GM21423 (cell line): Measurements from ENCODE around the gene KDM7A.
"Not testable (repeated sequence)": the region's sequence is repeated elsewhere in the genome, so short reads cannot be mapped to it uniquely, and the experiment has no call there.

ENCODE experiments used
- ATAC-seq: cut with Tn5 transposase; IDR thresholded peaks from one replicate; pipeline ENCODE4 v1.9.1; 2021; ENCODE audit warnings: mild to moderate bottlenecking, moderate library complexity; ENCODE audit not compliant: unreplicated experiment

Gene KDM7A

GRCh38 chr7:140160308-140160707 lies 16.5 kb downstream of the KDM7A start:
- ATAC-seq: no peak

DNA sequence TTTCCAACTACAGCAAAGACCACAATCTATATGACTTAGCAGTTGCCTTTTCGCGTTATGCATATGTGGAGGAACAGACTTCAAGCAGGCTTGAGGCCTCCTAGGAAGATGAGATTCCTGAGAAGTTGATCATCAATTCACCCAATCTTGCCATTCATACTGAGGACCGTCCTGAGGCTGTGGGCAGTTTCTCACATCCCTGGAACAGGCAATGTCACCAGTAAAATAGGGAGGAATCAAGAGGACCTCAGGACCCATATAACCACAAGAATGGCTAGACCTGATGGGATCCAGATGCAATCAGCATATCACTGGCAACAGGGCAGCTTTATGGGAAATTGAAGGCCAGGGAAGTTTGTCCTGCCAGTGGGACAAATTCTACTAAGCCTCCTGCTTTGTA lies 17.3 kb downstream of the KDM7A start:
- no peak for ATAC-seq

DNA sequence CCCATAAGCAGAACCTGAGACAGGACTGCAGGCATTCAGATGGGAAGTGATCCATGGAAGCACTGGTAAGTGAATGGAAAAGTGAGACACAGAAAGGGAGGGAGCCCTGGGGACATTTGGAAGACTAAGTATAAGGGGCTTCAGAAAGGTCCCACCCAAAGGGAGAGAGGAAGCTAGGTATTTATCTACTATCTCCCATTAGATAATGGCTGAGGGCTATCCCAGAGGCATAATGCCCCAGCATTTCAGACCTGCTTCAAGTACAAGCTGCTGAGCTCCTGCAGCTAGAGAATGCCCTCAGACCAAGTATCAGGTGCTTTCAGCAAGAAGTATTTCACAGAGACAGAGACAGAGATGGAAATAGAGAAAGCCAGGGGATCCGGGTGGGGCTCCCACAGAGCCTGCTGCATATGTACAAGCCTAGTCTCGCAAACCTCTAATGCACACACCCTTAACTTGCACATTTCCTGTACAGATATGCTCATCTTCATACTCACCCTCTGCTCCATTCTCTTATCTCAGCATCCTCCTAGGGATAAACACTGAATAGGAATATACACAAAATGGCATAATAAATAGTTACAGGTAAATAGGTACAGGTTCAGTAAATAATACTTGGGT lies 20.2 kb downstream of the KDM7A start:
- no peak for ATAC-seq

- ATAC-seq: no peak
Observed at GRCh38 chr7:140155428-140155827, 21.4 kb downstream of the KDM7A start.

GRCh38 chr7:140153666-140154161 lies 23.1 kb downstream of the KDM7A start:
- no peak for ATAC-seq

- no peak for ATAC-seq
Observed at GRCh38 chr7:140146574-140146973, 30.2 kb downstream of the KDM7A start.

- no peak for ATAC-seq
Observed at GRCh38 chr7:140145709-140146108, 31.1 kb downstream of the KDM7A start.

GRCh38 chr7:140144821-140145220 lies 32.0 kb downstream of the KDM7A start:
- no peak for ATAC-seq

DNA sequence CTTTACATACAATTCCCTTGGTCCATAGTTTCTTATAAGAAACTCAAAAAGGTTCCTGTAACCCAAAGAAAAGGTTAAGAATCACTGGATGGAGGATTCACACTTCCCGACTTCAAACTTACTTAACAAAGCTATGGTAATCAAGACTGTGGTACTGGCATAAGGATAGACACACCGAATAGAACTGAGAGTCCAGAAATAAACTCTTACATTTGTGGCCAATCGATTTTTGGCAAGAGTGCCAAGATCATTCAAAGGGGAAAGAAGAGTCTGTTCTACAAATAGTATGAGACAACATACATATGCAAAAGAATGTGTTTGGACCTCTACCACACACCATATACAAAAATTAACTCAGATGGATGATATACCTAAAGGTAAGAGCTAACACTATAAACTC lies 32.8 kb downstream of the KDM7A start:
- no peak for ATAC-seq

GRCh38 chr7:140142031-140142430 lies 34.8 kb downstream of the KDM7A start:
- ATAC-seq: no peak

DNA sequence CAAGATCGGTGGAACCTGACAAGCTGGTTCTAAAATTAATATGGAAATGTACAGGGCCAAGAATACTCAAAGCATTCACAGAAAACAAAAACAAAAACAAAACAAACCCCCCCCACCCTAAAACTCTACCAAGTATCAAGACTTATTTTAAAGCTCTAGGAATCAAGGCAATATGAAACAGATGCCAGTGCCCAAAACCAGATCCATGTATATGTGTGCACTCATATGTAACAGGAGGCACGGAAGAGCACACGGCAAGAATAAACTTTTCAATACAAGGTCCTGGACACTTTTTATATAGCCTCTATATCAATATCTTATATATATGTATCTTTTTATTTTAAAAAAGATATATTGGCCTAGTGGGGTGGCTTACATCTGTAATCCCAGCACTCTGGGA lies 35.5 kb downstream of the KDM7A start:
- no peak for ATAC-seq

DNA sequence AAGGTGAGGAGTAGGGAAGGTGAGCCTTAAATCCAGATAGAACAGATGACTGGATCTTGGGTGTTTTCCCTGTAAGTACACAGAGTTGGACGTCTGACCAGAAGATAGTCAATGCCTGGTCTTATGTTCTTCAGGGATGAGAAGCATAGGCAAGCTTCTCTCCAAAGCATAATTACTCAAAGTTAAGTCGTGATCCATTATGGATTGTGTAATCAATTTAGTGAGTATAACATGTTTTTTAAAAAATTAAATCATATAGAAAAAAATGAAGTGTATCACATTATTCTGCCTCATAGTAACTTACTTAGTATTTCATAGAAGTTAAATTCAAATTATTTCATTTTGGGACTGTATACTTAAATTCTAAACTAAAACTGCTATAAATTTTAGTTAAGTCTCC lies 39.7 kb downstream of the KDM7A start:
- ATAC-seq: no peak

- no peak for ATAC-seq
Observed at GRCh38 chr7:140136073-140136472, 40.7 kb downstream of the KDM7A start.

GRCh38 chr7:140134039-140134438 lies 42.7 kb downstream of the KDM7A start:
- ATAC-seq: no peak

DNA sequence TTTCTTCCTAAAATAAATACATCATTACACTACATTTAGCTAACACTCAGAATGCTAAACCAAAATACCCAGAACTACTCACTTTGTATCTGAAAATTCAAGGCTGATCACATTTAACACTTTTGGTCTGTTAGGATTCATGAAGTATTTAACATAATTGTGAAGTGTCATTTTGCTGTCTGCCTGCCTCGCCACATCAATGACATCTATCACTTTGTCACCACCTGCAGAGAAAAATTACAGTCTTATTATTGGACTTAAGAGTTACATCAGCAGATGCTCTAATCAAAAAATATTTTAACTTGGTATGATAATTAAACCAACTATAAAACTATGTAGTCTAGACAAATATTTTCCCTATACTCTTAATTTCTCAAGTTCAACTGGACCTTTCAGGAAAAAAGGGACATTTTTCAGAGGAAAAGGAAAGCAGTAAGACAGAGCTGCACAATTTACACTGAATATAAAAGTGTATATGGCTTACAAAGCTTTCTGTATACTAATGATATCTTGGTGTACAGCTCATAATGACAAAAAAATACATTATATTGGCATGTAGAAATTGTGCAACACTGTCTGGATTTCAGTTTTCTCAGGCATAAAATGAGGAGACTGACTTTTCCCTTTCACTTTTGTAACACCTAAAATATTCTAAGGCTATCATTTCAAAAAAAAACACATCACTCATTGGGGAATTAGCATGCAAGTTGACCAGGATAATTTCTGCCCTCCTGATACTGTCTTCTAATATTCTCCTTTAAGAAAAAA lies 49.2 kb downstream of the KDM7A start:
- no peak for ATAC-seq

DNA sequence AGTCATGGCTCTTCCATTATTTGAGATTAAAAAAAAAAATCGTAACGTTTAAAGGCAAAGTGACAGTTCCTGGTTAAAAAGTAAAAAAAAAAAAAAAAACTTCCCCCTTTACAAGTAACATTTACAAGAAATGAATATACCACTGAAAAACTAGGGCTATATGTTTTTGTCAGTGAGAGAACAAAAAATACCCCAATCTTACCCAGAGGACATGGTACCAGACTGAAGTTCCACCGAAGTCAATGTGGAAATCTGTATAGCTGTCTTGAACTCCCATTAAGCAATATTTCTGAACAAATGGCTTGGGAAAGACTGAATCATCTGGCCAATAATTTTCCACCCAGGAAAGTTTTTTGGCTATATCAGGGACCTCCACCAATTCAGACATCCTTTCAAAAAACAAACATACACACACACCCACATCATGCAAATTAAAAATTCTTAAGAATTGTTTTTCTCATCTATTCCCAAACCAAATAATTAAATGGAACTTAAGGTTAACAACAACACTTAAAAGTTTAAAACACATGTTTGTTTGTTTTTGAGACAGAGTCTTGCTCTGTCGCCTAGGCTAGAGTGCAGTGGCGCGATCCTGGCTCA lies 50.2 kb downstream of the KDM7A start:
- ATAC-seq: no peak

DNA sequence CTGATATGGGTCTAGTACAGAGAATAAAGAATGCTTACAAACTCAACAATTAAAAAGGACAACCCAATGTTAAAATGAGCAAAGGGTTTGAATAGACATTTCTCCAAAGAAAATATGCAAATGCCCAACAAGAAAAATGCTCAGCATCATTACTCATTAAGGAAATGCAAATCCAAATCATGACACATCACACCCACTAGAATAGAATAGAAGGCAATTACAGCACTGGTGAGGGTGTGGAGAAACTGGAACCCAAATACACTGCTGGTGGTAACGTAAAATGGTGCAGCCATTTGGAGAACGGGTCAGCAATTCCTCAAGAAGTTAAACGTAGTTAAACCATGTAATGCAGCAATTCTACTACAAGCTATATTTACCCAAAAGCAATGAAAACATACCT lies 53.8 kb downstream of the KDM7A start:
- no peak for ATAC-seq

- ATAC-seq: no peak
Observed at GRCh38 chr7:140121326-140121725, 55.5 kb downstream of the KDM7A start.

DNA sequence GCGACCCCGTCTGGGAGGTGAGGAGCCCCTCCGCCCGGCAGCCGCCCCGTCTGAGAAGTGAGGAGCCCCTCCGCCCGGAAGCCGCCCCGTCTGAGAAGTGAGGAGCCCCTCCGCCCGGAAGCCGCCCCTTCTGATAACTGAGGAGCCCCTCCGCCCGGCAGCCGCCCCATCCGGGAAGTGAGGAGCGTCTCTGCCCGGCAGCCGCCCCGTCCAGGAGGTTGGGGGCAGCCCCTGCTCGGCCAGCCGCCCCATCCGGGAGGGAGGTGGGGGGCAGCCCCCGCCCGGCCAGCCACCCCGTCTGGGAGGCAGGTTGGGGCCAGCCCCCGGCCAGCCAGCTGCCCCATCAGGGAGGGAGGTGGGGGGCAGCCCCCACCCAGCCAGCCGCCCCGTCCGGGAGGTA lies 62.0 kb downstream of the KDM7A start:
- ATAC-seq: not testable (repeated sequence)

- ATAC-seq: not testable (repeated sequence)
Observed at GRCh38 chr7:140108777-140109176, 68.0 kb downstream of the KDM7A start.

- no peak for ATAC-seq
Observed at GRCh38 chr7:140096459-140096858, 80.3 kb downstream of the KDM7A start.

DNA sequence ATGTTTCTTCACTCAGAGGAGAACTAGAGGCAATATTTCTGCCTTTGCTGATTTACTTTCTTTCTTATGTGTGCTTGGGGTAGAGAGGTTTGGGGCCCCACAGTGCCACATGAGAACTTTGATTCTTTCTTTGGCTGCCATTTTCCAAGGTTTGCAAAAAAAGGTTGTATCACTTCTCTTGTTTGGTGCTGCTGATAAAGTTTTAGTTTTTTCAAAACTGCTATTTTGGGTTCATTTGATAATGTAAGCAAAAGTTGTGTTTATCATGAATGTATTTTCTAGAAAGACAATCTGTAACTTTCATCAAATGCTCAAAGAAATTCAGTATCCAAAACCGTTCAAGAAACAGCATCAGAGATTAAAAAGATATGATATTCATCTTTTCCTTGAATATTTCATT lies 83.4 kb downstream of the KDM7A start:
- ATAC-seq: no peak
